SU-DHL-6 (cell line): ENCODE results near the gene WWTR1.

ENCODE experiments used
- H2AFZ ChIP-seq: fragments of 200-600 bp; sonication (generic); 2 replicates; pipeline ENCODE4 v1.6.1; 2014; ENCODE audit warnings: low read depth, mild to moderate bottlenecking, moderate library complexity, mixed read lengths, antibody characterized with exemption, low read length; ENCODE audit not compliant: severe bottlenecking
- H3F3A ChIP-seq: fragments of 200-600 bp; shearing (Covaris generic); 2 replicates; pipeline ENCODE4 v1.6.0; 2016; ENCODE audit warnings: antibody characterized with exemption, mild to moderate bottlenecking; ENCODE audit not compliant: insufficient read depth
- H3K27ac ChIP-seq: fragments of 200-600 bp; sonication (generic); 2 replicates; pipeline ENCODE4 v1.5.1; 2016; ENCODE audit warnings: low read depth, mild to moderate bottlenecking, low read length, moderate library complexity, mixed read lengths
- H3K27me3 ChIP-seq: fragments of 200-600 bp; sonication (generic), shearing (Covaris generic); 2 replicates; pipeline ENCODE4 v1.6.0; 2014; ENCODE audit warnings: mild to moderate bottlenecking, low read length
- H3K36me3 ChIP-seq: fragments of 200-600 bp; sonication (generic); 2 replicates; pipeline ENCODE4 v1.6.1; 2014; ENCODE audit warnings: mild to moderate bottlenecking, low read length, mixed read lengths
- H3K4me2 ChIP-seq: fragments of 300-600, 200-600 bp; shearing (Covaris generic), sonication (generic); 2 replicates; pipeline ENCODE4 v1.6.0; 2014; ENCODE audit warnings: low read length, low read depth, mild to moderate bottlenecking; ENCODE audit not compliant: poor library complexity, severe bottlenecking
- H3K4me3 ChIP-seq: fragments of 200-600 bp; sonication (generic); 2 replicates; pipeline ENCODE4 v1.5.1; 2014; ENCODE audit warnings: antibody characterized with exemption, low read length, mild to moderate bottlenecking, mixed read lengths; ENCODE audit not compliant: insufficient read depth, poor library complexity, severe bottlenecking
- H3K79me2 ChIP-seq: fragments of 200-600 bp; sonication (generic); 2 replicates; pipeline ENCODE4 v1.6.1; 2014; ENCODE audit warnings: mild to moderate bottlenecking, low read length, moderate library complexity; ENCODE audit not compliant: insufficient read depth
- H3K9ac ChIP-seq: fragments of 200-600 bp; sonication (generic); 2 replicates; pipeline ENCODE4 v1.7.0; 2014; ENCODE audit warnings: mild to moderate bottlenecking, low read length
- H3K9me2 ChIP-seq: fragments of 200-600 bp; sonication (generic); replicated peaks from 2 replicates; pipeline ENCODE4 v1.6.1; 2014; ENCODE audit warnings: low read length; ENCODE audit not compliant: insufficient read depth
- H3K9me3 ChIP-seq: fragments of 200-600 bp; sonication (generic); 2 replicates; pipeline ENCODE4 v1.6.1; 2014; ENCODE audit warnings: low read length, mixed read lengths; ENCODE audit not compliant: insufficient read depth
- H4K20me1 ChIP-seq: fragments of 200-600 bp; sonication (generic); 2 replicates; pipeline ENCODE4 v1.6.1; 2014; ENCODE audit warnings: low read depth, mild to moderate bottlenecking, antibody characterized with exemption, low read length, moderate library complexity, mixed read lengths
- EZH2phosphoT487 ChIP-seq: fragments of 200-600 bp; sonication (generic), shearing (Covaris generic); conservative IDR thresholded peaks from 2 replicates; pipeline ENCODE4 v1.6.1; 2018; ENCODE audit warnings: mild to moderate bottlenecking, antibody characterized with exemption, low read length, moderate library complexity, mixed read lengths
- TF ChIP-seq, protein P1 (sequence below): fragments of 200-600 bp; sonication (generic); IDR thresholded peaks from one replicate; pipeline ENCODE4 v1.5.1; 2017; ENCODE audit warnings: antibody characterized with exemption, mild to moderate bottlenecking, low read length, moderate library complexity; ENCODE audit not compliant: insufficient read depth, poor library complexity, severe bottlenecking

Gene WWTR1

DNA sequence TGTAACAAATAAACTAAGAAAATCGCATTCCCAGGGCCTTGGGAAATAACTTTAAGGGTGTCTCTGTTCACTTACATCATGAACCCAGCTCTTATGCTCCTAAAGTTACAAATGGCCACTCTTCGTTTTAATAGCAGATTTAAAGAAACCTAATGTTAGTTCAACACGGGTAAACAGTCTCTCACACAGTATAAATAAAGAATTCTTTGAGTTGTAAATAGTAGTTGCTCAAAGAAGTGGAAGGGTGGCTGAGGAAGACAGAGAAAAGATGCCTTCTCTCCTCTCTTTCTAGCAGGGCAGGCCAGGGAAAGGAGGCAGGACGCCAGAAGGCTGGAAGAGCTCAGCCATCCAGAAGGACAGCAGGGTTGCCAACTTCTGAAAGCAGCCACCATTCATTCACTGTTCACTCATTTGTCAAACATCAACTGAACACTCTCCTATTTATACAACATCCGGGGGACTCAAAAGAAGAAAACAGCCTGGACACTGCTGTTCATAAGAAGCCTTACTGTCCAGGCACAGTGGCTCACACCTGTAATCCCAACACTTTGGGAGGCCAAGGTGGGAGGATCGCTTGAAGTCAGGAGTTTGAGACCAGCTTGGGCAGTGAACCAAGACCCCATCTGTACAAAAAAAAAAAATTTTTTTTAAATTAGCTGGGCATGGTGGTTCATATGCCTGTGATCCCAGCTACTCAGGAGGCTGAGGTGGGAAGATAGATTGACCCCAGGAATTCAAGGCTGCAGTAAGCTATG is 47.3 kb downstream of the WWTR1 start:
- Histone ChIP-seq H3K36me3 (no peaks in the 10 kb centered on the region), H3K9ac (no peak overlapping the region), H2AFZ (no peak overlapping the region), H3K9me2 (no peaks in the 10 kb centered on the region), H3K4me3 (no peak overlapping the region), H4K20me1 (no peaks in the 10 kb centered on the region), H3K79me2 (no peaks in the 10 kb centered on the region), H3F3A (no peaks in the 10 kb centered on the region), H3K9me3 (no peaks in the 10 kb centered on the region), H3K27ac (no peak overlapping the region), H3K4me2 (no peak overlapping the region), H3K27me3 (no peaks in the 10 kb centered on the region; the same call in 1 of the 2 replicates)
- no peak for TF ChIP-seq EZH2phosphoT487
- TF ChIP-seq, protein P1, sequence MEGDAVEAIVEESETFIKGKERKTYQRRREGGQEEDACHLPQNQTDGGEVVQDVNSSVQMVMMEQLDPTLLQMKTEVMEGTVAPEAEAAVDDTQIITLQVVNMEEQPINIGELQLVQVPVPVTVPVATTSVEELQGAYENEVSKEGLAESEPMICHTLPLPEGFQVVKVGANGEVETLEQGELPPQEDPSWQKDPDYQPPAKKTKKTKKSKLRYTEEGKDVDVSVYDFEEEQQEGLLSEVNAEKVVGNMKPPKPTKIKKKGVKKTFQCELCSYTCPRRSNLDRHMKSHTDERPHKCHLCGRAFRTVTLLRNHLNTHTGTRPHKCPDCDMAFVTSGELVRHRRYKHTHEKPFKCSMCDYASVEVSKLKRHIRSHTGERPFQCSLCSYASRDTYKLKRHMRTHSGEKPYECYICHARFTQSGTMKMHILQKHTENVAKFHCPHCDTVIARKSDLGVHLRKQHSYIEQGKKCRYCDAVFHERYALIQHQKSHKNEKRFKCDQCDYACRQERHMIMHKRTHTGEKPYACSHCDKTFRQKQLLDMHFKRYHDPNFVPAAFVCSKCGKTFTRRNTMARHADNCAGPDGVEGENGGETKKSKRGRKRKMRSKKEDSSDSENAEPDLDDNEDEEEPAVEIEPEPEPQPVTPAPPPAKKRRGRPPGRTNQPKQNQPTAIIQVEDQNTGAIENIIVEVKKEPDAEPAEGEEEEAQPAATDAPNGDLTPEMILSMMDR = no peak

GRCh38 chr3:149609595-149609994 is 48.2 kb downstream of the WWTR1 start:
- no peaks in the 10 kb centered on the region for H4K20me1 ChIP-seq
- H3F3A ChIP-seq = no peaks in the 10 kb centered on the region
- no peaks in the 10 kb centered on the region for H3K9me2 ChIP-seq
- H3K27me3 ChIP-seq = no peaks in the 10 kb centered on the region; the same call in 1 of the 2 replicates
- no peak overlapping the region for H3K4me2 ChIP-seq
- H3K9ac ChIP-seq = no peak overlapping the region
- H3K27ac ChIP-seq = no peak overlapping the region
- H3K9me3 ChIP-seq = no peaks in the 10 kb centered on the region
- no peaks in the 10 kb centered on the region for H3K79me2 ChIP-seq
- H2AFZ ChIP-seq = no peak overlapping the region
- TF ChIP-seq, protein P1 = no peak
- TF ChIP-seq EZH2phosphoT487 = no peak
- no peak overlapping the region for H3K4me3 ChIP-seq
- no peaks in the 10 kb centered on the region for H3K36me3 ChIP-seq

- H3K27ac ChIP-seq = no peak overlapping the region
- H3K79me2 ChIP-seq = no peaks in the 10 kb centered on the region
- no peak overlapping the region for H3K9ac ChIP-seq
- no peaks in the 10 kb centered on the region for H3K9me3 ChIP-seq
- H3K27me3 ChIP-seq = no peaks in the 10 kb centered on the region; the same call in 1 of the 2 replicates
- no peak overlapping the region for H2AFZ ChIP-seq
- no peaks in the 10 kb centered on the region for H3K9me2 ChIP-seq
- no peaks in the 10 kb centered on the region for H3F3A ChIP-seq
- H3K4me2 ChIP-seq = no peak overlapping the region
- H3K36me3 ChIP-seq = no peaks in the 10 kb centered on the region
- TF ChIP-seq EZH2phosphoT487 = no peak
- TF ChIP-seq, protein P1 = no peak
- H3K4me3 ChIP-seq = no peak overlapping the region
- H4K20me1 ChIP-seq = no peaks in the 10 kb centered on the region
These were observed 48.8 kb downstream of the WWTR1 start for GRCh38 chr3:149608987-149609386.
